Adipose tissue (tissue), 3 donors: ENCODE measurements around the gene CHKA. TPM values are rescaled to one million over a fixed set of nuclear protein-coding genes. Genes with fewer than 3 reads are reported as not detected.
A peak's percentile ranks its signal among the peaks of the same experiment; 100 is the strongest.

ENCODE experiments used
- H3K27ac ChIP-seq: one replicate; pipeline ENCODE4 v1.5.1; 2013; ENCODE audit warnings: low read depth, low read length
- WGBS, 3 donors: extraction: QIAGEN DNeasy Blood & Tissue Kit; methylation state at CpG; one replicate each; pipeline ENCODE4 v1.1.7; 2013; 5-methylcytosine and 5-hydroxymethylcytosine counted together
- polyA plus RNA-seq, 3 donors: library from polyadenylated mRNA; stranded (reverse); fragments of 200-250 nt; gene quantifications; one replicate each; pipeline ENCODE4 v1.2.3, GENCODE V29; 2013
- donor health status: healthy with polysubstance abuse.
- donor health status: Bipolar disorder and iron deficiency.
- donor health status: healthy.

The CHKA gene
- polyA plus RNA-seq, 3 donors: 14.3 to 16.4 (median 16.0) TPM

DNA sequence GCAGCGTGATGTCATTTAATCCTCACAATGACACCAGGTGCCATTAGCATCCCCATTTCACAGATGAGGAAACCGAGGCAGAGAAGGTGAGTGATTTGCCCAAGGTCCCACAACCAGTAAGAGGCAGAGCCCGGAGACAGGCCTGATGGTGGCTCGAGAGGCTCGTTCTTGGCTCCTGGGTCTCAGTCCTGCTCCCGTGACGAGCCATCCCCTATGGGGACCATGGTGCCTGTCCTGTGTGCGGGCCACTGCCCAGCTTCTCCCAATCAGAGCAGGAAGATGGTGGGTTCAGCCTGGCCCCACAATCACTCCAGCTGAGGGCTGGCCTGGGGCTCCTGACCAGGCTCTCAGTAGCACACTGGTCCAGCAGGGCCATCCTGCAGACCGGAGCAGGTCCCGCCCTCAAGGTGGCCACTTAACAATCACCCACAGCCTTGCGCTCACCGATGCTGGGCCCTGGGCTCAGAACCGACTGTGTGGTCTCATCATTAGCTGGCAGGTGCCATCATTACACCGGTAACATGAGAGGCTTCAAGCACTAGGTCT, 107.5 kb downstream of the CHKA start:
- no peak overlapping the region for H3K27ac ChIP-seq
- 91 to 92% (median 91%) methylated on average over 14 of the region's 14 CpGs for WGBS, 3 donors

DNA sequence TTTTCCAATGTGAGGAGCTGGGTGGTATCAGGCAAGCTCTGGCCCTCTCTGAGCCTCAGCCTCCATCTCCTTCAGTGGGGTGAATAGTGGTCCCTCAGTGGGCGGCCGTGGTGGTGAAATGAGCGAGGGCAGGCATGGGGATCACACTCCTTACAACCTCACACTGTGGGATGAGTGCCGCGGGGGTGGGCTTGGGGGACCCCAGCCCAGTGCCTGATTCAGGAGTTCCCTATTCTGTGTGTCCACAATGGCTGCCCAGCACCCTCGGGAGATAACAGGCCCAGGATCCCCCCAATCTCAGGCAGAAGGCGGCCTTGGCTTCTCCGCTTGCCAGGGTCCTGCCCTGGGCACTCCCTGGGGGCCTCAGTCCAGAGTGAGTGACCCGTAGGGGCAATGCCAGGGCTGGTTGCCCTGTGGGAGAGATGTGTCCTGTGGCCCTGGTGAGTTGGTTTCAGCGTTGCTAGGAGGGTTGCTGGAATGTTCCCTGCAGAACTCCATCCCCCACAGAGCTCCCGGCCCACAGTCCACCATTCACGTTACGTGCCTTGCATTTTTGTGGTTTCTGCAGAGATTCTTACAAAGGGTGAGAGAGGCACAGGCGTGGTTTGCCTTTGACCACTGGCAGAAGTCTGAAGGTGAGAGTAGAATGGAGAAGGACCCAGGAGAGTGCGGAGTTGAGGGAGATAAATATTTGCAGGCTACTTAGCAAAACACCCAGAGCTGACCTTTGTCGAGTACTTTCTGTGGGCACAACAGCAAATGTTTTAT, 108.2 kb downstream of the CHKA start:
- 70 to 73% (median 71%) methylated on average over 15 to 16 of the region's 16 CpGs for WGBS, 3 donors
- no peak overlapping the region for H3K27ac ChIP-seq

DNA sequence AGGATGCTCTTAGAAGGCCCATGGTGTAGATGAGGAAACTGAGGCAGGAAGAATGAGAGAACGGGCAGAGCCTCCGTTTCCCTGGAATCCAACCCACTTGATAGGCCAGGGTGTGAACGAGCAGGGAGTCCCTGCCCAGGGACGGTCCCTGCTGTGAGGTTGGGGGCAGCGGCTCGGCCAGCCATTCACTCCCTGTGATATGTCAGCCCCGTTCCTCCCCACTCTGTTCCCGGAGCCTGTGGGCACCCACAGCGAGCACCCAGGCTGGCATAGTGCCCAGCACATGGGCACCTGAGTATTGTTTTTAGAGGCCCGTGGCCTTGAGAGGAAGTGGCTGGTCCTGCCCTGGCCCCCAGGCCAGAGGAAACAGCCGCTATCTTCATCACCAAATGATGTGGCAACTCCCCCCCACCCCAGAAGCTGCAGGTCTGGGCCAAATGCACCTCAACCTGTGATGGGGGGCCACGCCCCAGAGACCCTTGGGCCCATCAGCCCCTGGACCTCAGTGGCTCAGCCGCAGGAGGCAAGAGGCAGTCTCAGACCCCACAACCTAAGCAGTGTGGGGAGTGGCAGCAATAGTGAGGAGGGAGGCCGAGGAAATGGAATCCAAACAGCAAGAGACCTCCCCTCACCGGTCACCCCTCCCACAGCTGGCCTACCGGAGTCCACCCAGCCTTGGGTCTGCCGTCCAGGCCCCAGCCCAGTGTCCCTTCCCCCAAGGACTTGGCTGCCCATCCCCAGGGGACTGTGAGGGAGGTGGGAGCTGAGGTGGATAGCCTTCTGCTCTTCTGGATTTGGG, 108.9 kb downstream of the CHKA start:
- H3K27ac ChIP-seq: no peak overlapping the region

DNA sequence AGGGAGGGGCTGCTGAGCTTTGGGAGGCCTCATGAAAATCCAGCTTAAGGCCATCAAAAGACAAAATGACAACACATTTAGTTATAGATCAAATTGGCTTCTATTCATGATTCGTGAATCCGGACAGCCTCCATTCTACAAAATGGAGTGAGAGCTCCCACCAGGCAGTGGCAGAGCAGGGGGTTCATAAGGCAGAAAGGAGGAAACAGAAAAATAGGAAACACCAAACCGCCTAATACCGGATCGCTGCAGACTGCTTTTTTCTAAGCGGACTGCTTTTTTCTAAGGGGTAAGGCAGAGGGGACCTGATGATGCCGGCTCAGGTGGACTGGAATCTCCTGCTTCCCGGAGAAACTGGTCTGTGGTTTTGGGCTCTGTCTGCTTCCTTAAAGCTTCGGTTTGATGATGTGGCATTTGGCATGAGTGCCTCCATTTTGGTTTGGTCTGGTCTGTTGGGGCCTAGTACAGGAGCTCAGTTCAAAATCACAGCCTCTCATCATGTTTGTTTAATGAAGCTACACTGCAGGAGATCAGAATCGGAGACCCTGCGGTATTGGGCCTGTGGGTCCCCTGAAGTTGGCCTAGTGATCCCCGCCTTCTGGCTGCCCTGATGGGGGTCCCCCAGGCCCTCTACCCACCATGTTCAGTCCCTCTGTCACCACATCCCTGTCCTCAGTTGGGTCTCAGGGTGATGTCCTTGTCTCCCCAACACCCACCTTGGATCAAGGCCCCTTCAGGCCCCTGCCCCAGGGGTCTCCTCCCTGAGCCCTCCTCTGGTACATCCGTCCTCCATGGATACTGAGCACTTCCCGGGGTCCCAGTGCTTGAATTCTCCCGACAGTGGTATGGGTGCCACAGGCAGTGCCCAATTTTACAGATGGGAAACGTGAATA, 109.9 kb downstream of the CHKA start:
- WGBS, 3 donors: 70 to 85% (median 72%) methylated on average over 16 of the region's 16 CpGs

More for the DNA sequence above, 108.9 kb downstream of the CHKA start:
- 63 to 76% (median 67%) methylated on average over 16 to 17 of the region's 17 CpGs for whole genome bisulfite sequencing, 3 donors

DNA sequence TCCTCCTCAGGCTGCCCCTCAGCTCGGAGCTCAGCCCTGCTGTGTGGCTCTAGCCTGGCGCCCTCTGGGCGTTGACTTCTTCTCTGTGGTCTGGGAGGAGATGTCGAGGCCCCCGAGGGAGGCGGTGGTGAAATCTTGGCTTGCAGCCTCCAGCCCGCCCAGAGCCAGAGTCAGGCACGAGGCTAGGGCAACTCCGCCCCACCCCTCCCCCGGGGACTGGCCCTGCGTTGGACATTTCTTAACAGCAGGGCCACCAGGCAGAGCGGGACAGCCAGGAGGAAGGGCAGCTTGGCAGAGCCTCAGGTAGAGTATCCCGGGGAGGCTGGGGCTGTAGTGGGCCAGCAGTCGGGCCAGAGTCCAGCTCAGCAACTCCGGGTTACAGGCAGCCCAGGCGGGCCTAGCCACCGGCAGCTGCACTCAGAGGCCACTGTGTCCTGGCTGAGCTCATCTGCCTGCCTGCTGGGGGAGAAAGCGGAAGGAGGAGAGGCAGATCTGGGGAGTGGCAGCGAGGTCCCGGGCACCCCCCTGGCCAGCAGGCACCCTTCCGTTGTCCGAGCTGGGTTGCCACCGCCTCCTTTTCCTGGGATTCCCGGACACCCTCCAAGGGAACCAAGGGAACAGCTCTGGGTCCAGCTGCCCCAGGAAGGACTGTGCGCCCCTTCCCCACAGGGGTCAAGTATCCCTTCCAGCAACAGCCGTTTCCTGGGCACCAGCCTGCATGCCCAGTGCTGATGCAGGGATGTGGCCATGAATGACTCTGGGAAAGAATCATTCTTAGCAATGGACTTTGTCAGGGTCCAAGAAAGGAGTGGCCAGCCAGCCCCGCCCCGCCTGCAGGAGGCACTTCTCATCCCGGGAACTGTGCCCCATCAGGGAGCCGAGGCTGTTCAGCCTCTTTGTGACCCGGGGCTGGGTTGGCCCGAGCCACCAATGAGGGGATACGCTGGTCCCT, 110.8 kb downstream of the CHKA start, which contains the start of gene ALDH3B1:
Gene ALDH3B1, plus strand, starts transcription at position 238 of the 952 bp plus-strand sequence. CDS start 4,971 bp downstream, outside the sequence.
- 10 to 14% (median 12%) methylated on average over 31 to 33 of the region's 33 CpGs for WGBS, 3 donors
- peak within 1 kb of the TSS; percentile 78 for H3K27ac ChIP-seq

More for the DNA sequence above, 109.9 kb downstream of the CHKA start:
- H3K27ac ChIP-seq: no peak overlapping the region

DNA sequence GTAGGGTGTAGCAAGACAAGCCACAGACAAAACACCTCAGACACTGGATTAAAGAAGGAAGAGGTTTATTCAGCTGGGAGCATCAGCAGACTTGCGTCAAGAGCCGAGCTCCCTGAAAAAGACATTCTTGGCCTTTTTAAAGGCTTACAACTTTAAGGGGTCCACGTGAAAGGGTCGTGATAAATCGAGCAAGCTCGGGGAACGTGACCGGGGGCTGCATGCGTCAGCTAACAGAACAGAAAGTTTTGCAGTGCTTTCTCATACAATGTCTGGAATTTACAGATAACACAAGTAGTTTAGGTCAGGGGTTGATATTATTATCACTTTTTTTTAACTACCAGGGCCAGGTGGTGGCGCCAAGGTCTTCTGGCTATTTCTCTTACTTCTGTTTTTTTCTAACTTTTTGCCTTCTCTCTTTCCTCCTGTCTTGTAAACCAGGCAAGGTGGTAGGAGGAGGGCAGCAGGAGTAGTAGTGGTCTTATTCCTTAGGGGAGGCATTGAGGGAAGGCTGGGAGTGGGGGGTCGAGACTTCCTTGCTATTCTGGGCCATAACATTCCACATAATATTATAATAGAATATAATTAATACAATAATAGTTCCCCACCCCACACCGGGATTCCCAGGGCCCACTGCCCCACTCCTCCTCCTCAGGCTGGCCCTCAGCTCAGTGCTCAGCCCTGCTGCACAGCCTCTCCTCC, 111.6 kb downstream of the CHKA start:
- H3K27ac ChIP-seq: peak overlapping the region; percentile 78
- 34 to 39% (median 38%) methylated on average over 12 of the region's 12 CpGs for WGBS, 3 donors

DNA sequence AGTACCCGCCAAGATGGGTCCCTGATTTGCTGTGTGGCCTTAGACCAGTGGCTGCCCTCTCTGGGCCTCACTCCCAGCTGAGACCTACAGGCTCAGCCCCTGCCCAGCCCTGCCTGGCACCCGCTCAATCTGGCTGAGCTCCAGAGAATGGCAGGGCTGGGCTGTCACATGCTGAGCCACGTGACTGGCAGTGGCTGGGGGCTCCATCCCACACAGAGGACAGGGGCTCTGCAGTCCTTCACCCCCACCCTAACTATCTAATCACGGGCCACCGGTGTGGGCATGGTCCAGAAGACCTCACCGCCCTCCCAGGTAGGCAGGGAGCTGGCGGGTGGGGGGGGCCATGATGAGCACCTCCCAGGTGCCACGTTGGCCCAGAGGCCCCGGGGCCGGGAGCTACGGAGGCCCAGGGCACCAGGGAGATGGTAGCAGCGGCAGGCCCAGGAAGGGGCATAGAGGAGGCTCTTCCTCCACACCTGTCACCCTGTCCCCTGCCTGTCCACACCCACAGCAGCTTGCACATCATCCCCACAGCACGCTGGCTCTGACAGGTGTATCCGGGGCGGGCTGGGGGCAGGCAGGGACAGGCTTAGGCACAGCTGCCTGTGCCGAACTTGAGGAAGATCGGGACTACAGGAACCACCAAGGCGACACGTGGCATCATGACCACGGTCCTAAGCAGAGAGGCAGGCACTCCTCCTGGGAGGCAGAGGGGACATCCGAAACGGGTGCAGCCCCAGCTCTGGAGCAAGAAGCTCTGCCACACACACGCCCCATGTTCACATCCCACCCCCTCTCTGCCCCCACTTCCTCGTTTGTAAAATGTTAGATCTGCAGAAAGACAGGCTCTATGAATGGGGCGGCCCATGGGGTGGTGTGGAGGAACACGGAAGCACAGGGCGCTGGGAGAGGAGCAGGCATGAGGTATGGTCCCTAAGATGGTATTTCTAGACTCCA, 112.5 kb downstream of the CHKA start:
- 53 to 64% (median 56%) methylated on average over 26 to 27 of the region's 27 CpGs for WGBS, 3 donors
- no peak overlapping the region for H3K27ac ChIP-seq

DNA sequence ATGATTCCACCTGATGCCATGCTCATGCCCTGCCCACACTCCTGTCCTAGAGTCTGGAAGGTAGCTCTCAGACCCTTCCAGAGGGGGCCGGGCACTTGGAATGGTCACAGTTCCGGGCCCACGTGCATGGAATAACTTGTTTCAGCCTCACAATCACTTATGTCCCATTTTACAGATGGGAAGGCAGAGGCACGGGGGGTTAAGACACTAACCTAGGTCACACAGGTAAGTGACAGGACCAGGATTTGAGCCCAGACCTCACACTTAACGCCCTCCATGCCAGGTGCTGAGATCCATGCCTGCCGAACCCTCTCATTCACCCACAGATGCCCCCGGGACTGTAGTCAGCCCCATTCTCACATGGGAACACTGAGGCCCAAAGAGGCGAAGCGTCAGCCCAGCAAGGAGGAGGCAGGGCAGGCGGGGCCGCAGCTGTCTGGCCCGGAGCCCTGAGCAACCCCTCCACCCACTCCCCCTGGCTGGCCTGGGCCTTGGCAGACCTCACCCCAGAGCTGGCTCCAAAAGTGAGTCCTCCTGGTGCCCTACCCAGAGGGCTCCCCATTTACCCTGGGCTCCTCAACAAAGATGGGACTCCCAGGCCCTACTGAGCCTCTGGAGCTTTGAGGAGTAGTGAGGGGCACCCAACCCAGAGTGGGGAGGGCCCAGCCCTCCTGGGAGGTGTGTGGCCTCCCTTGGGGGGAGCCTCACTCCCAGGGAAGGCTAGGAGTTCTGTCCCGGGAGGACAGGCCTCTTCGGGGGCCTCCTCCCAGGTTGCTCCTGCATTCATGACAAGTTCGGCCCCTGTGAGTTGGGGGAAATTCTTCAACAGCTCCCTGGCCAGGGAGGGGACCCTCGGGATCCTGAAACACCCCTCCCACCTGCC, 113.4 kb downstream of the CHKA start:
- no peak overlapping the region for H3K27ac ChIP-seq
- WGBS, 3 donors: 85 to 89% (median 87%) methylated on average over 15 to 16 of the region's 16 CpGs

DNA sequence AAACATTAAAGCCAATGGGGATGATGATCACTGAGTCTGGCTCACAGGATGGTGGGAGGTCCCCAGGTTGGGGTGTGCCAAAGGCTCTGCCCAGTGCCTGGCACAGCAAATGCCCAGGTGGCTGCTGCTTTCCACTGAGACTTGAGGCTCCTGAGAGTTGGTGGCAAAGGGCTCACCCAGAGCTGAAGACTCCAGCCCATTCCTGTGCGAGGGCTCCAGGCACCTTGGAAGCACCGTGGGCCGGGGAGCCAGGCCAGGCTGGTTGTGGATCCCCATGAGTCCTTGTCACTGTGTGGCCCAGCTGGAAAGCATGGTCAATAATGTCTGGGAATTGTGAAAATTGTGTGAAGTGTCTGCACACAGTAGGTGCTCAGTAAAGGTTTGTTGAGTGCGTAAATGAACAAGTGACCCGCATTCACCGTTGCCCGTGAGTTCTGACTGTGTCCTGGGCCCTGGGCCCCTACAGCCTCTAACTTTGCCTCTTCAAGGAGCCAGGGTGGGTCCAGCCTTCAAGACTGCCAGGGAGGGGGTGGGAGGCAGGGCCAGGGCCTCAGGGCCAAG, 114.5 kb downstream of the CHKA start:
- H3K27ac ChIP-seq: no peak overlapping the region
- WGBS, 3 donors: 92 to 96% (median 95%) methylated on average over 7 of the region's 7 CpGs

DNA sequence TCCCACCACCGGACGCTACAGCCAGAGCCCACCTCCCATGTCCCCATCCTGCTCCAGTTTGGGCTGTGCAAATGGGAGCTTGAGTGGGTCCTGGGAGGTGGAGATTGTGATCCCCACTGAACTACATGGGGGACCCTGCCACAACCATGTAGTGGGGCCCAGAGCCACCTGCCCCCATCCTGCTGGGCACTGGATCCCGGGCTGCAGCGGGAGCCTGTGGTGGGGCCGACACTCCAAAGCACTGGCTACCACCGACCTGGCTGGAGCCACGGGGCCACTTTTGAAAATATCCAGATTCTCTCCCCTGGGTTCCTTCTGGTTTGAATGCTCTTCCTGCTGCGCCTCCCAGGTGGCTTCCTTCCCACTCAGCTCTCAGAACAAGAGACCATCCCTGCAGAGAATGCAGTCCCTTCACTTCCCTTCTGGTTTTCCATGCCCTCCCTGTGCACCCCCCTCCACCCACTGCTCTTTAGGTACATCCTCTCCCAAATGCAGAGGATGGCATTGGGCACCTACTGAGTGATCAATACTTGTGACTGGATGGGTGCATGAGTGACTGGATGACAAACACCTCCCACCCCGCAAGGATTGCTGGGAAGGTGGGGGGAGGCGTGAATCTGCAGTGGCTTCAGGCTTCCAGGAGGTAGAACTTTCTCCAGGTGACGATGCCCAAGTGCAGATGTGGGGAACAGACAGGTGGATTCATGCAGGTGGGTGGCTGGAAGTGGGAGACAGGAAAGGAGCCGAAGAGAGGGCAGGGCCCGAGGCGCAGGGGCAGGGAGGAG, 116.4 kb downstream of the CHKA start:
- H3K27ac ChIP-seq: no peak overlapping the region
- 74 to 76% (median 75%) methylated on average over 14 of the region's 14 CpGs for WGBS, 3 donors

DNA sequence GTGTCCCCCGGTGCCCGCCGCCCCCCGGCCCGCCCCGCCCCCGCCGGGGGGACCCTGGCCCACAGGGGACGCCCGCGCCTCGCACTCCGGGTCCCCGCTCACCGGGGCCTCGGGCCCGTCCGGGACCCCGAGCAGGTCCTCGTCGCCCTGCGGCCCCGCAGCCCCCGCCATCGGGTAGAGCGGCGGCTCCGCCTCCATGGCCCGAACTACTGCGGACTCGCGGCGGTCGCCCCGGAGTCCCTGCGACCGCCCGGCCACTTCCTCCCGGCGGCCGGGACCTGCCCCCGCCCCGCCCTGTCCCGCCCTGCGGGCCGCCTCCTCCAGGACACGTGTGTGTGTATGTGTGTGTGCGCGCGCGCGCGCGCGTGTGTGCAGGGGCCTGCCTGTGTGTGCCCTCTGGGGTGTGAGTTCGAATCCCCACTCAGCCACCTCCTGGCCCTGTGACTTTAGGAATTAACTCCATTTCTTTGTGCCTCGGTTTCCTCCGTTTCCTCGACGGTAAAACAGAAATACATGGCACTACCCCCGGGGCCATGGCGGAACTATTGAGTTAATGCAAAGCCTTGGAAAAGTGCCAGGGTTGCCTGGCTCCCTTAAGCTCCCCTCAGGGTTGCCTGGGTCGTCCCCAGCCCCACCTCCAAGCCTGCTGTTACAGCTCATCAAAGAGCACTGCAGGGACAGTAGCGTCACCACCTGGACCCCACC, 117.2 kb downstream of the CHKA start, which contains the start of gene UNC93B1:
Gene UNC93B1, minus strand, starts transcription at position 252 of the 705 bp plus-strand sequence. Its CDS starts 54 bp downstream, at position 198.
- peak within 1 kb of the TSS; percentile 26 for H3K27ac ChIP-seq
- WGBS, 3 donors: 3 to 16% (median 3%) methylated on average over 11 to 64 of the region's 64 CpGs

DNA sequence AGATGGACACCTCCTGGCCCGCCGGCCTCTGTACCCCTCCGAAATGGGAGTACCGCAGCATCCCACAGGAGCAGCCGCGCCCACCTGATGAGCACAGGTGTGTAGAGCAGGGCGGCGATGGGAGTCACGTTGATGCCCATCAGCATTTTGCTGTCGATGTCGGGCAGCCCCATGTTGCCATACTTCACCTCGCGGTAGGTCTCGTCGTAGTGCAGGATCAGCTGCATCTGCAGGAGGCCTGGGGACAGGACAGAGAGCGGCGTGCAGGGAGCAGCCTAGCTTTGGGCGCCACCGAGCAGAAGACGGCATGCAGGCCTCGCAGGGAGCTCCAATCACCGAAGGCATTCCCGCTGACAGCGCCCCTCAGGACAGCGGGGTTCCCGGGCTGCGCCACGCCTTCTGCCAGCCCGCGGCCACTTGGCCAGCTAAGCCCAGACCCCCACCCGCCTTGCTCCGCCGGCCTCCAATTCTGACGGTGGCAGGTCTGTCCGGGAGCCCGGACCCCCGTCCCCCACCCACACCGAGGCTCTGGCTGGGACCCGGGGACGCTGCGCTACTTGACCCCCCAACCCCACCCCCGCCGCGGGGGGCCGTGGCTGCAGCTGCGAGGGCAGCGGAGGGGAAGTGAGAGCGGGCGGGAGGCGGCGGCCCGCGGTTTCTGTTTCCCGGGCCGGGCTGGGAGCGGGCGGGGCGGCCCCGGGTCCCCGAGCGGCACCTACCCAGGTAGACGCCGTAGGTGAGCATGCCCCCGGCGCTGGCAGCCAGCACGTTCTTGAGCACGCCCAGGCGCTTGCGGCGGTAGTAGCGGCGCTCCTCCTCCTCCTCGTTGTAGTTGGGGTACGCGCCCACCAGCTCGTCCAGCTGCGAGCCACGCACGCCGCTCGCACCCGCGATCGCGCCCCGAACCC, 118.0 kb downstream of the CHKA start:
- 15 to 31% (median 16%) methylated on average over 48 to 86 of the region's 86 CpGs for WGBS, 3 donors
- H3K27ac ChIP-seq: peak overlapping the region; percentile 26
